Astrocyte of the cerebellum (primary cell): ENCODE data around the gene AHCY.
"Not testable (repeated sequence)": the region's sequence is repeated elsewhere in the genome, so short reads cannot be mapped to it uniquely, and the experiment has no call there.

ENCODE experiments used
- DNase-seq: peaks from one replicate; pipeline ENCODE4 v3.0.0-alpha.2; 2011; ENCODE audit warnings: low read depth
- H3K4me3 ChIP-seq: 2 replicates; pipeline ENCODE4 v1.5.1; 2011; ENCODE audit warnings: mild to moderate bottlenecking, low read depth, low read length, moderate library complexity
- in situ Hi-C: cut with HindIII; loops from 2 replicates; pipeline ENCODE4 v1.10.0; 2017; ENCODE audit warnings: low sequenced_read_pairs
- TF ChIP-seq, protein P1 (sequence below): IDR thresholded peaks from 2 replicates; pipeline ENCODE4 v1.5.1; 2012; ENCODE audit warnings: low read length, low read depth, moderate library complexity, mild to moderate bottlenecking; ENCODE audit errors: missing control alignments

AHCY gene

DNA sequence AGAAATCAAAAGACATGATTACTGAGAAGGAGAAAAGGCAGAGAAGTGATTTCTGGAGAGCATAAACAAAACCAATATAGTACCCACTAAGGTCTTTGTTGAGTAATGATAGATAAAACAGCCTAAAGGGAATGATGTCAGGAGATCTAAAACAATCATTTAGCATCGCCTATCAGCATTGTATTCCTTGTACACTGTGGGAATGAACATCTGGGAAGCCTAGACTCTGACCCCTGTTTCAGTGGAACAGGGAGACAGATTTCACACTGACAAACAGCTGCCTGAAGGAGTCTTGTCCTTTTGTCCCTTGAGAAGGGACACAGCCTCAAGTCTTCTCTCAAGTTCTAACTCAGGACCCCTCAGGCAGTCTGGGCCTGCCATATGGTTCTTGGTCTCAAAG, 60.3 kb downstream of the AHCY start:
- no peak for DNase-seq
- H3K4me3 ChIP-seq: no peak overlapping the region
- TF ChIP-seq, protein P1, sequence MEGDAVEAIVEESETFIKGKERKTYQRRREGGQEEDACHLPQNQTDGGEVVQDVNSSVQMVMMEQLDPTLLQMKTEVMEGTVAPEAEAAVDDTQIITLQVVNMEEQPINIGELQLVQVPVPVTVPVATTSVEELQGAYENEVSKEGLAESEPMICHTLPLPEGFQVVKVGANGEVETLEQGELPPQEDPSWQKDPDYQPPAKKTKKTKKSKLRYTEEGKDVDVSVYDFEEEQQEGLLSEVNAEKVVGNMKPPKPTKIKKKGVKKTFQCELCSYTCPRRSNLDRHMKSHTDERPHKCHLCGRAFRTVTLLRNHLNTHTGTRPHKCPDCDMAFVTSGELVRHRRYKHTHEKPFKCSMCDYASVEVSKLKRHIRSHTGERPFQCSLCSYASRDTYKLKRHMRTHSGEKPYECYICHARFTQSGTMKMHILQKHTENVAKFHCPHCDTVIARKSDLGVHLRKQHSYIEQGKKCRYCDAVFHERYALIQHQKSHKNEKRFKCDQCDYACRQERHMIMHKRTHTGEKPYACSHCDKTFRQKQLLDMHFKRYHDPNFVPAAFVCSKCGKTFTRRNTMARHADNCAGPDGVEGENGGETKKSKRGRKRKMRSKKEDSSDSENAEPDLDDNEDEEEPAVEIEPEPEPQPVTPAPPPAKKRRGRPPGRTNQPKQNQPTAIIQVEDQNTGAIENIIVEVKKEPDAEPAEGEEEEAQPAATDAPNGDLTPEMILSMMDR: no peak
- in situ Hi-C loops: no loop called here

DNA sequence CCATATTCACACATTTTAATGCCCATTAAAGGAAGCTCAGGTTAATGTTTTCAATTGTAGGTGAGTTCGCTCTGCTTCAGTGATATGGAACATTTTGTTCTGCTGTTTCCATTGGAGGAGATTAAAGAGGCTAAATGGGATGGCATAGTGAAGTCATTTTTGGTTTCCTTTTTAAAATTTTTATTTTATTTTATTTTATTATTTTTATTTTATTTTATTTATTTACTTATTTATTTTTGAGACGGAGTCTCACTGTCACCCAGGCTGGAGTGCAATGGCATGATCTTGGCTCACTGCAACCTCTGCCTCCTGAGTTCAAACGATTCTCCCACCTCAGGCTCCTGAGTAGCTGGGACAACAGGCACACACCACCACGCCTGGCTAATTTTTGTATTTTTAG, 61.1 kb downstream of the AHCY start:
- in situ Hi-C loops, DNase-seq, H3K4me3 ChIP-seq: not testable (repeated sequence)

DNA sequence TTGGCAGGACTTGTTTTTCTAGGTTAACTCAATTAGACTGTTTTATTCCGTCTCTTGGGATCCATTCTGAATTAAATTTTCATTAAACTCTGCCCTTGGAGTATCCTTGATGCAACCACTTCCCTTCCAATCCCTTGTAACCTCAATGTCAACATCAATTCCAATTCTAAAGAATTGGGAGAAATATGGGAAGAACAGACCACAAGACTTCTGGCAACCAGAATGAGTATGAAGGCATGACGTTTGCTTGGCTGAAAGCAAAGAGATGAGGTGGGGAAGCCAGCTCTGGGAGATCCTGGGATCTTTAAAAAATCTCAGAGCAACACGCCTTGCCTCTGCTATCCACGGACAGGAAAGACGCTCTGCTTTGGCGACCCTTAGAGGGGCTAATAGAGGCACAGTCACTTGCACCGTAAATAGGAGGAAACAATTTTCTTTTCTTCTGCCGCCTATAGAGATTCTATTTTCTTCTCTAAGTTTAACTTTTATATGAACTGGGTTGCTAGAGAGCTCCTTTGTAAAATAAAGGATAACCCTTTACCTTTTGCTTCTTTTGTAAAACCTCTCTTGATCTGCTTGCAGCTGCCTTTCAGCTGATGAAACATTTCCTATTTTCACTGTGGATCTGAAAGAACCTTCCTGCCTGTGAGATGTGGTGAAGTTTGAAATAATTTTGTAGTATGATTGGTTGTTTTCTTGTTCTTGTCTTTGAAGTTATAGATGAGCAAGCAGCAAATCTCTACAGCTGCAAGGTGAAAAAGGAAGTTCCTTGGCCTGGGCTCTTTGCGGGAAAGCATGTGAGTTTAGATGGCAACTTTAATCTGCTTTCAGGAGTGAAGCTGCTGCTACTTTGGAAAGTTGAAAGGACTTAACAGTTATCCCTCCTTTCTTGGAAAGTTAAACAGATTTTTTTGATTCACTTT, 62.2 kb downstream of the AHCY start, which contains the start of gene ASIP:
Gene ASIP (plus strand): TSS at position 731 of the 923 bp plus-strand sequence. CDS start 18,952 bp downstream, outside the sequence.
- TF ChIP-seq, protein P1: no peak
- in situ Hi-C loops: no loop called here
- DNase-seq: no peak

DNA sequence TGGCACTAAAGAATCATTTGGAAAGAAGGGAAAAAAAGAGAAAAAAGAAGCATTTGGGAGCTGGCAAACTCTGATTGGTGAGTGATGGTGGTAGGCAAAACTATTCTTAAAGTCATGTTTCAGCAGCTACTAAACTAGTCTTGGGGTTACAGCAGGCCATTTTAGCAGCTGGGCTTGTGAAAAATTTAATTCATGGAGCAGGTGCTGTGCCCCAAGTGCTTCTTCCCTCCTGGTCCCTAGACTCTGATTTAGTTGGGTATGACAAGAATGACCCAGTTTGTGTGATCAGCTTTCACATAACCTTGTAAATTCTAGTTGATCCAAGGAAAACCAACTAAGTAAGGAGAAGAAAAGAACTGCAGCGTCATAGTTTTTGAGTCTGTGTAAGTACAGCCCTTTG, 63.0 kb downstream of the AHCY start:
- in situ Hi-C loops: no loop called here
- TF ChIP-seq, protein P1: no peak
- DNase-seq: no peak
- no peak overlapping the region for H3K4me3 ChIP-seq

More for the DNA sequence above, 62.2 kb downstream of the AHCY start, which contains the start of gene ASIP:
- H3K4me3 ChIP-seq: no peak within 1 kb of the TSS

DNA sequence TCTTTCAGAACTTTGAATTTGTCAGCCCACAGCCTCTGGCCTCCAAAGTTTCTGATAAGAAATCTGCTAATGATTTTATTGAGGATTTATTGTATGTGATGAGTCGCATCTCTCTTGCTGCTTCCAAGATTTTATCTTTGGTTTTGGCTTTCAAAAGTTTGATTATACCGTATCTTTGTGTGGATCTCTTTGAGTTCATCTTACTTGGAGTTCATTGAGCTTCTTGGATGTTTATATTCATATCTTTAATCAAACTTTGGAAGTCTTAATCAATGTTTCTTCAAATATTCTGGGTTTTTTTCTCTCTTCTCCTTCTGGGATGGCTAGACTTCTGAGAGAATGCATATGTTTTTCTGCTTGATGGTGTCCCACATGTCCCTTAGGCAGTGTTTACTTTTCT, 65.2 kb downstream of the AHCY start:
- in situ Hi-C loops: no loop called here
- DNase-seq: no peak
- TF ChIP-seq, protein P1: no peak
- no peak overlapping the region for H3K4me3 ChIP-seq

DNA sequence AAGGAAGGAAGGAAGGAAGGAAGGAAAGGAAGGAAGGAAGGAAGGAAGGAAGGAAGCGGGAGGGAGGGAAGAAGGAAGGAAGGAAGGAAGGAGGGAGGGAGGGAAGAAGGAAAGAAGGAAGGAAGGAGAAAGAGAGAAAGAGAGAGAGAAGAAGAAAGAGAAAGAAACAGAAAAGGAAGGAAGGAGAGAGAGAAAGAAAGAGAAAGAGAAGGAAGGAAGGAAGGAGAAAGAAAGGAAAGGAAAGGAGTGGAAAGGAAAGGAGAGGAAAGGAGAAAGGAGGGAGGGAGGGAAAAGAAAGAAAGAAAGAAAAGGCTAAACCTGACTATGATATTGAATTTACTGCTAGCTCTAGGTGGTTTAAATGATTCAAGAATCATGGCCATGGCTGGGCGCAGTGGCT, 67.3 kb downstream of the AHCY start:
- TF ChIP-seq, protein P1: no peak
- no peak overlapping the region for H3K4me3 ChIP-seq
- in situ Hi-C loops: no loop called here
- DNase-seq: no peak

DNA sequence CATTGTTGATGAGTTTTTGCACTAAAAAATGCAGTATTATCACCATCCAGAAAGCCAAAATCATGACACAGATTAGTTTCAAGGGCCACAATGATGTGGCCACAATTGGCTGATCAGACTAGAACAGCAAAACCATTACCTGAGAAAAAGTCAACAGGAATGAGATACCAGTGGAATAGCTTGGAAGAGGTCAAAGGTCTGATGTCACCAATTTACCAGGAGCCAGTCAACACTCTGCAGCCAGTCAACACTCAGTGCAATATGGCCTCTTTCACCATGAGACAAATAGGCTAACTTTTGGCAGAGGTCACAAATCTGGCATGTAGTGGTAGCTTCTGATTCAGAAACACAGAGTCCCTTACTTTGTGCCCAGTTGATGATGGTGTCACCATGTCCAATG, 69.5 kb downstream of the AHCY start:
- TF ChIP-seq, protein P1: no peak
- in situ Hi-C loops: no loop called here
- no peak overlapping the region for H3K4me3 ChIP-seq
- no peak for DNase-seq
